ENCODE results near the gene KNDC1.
"Not testable (repeated sequence)": the region's sequence is repeated elsewhere in the genome, so short reads cannot be mapped to it uniquely, and the experiment has no call there.

KNDC1 gene

DNA sequence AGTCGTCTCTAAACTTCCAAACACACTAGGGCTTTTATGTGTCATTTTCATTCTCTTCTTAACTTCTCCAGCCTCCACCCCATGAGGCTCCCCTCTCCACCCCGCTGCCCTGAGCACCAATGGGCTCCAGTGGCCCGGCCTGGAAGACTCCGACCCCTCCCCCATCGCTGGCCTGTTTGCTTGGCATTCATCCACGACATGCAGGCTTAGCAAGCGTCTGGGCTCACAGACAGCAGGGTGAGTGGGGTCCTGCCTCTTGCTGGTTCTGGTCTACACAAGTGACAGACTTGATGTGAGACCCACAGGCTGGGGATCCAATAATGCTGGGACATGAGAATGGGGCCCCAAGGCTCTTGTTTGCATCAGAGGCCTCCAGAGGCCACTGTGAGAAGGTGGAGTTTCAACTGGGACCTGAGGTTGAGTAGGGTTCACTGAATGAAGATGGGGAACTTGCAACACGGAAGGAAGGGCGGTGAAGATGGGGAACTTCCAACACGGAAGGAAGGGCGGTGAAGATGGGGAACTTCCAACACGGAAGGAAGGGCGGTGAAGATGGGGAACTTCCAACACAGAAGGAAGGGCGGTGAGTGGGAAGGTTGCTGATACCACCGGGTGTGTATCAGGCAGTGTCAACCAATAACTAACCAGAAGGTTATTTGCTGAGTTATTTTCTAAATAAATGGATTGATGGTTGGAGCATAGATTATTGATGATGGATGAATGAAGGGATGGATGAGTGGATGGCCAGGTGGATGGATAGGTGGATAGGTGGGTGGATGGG lies 14.0 kb downstream of the KNDC1 start:
- no peak for TF ChIP-seq JUND (IDR thresholded peaks at IDR 0.05; ENCODE audit: low read depth)
- in situ Hi-C loops (cut with HindIII; ENCODE audit: low pct_unique_long_range_greater_than_20kb, low sequenced_read_pairs): no loop called here
- no peak for DNase-seq (ENCODE audit: low read depth in 1 of 2, low spot score in 1 of 2)

DNA sequence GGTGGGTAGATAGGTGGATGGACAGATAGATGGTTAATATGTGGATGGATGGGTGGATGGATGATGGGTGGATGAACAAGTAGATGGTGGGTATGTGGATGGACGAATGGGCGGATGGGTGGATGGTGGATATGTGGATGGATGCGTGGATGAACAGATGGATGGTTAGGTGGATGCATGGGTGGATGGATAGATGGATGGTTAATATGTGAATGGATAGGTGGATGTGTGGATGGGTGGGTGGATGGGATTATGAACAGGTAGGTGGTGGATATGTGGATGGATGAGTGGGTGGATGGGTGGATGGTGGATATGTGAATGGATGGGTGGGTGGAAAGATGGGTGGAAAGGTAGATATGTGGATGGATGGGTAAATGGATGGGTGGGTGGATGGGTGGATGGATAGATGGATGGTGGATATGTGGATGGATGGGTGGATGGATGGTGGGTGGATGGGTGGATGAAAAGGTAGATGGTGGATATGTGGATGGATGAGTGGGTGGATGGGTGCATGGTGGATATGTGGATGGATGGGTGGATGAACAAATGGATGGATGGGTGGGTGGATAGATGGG lies 14.8 kb downstream of the KNDC1 start:
- in situ Hi-C loops (cut with HindIII; ENCODE audit: low pct_unique_long_range_greater_than_20kb, low sequenced_read_pairs): no loop called here
- DNase-seq (ENCODE audit: low read depth in 1 of 2, low spot score in 1 of 2): no peak
- TF ChIP-seq JUND (IDR thresholded peaks at IDR 0.05; ENCODE audit: low read depth): no peak

DNA sequence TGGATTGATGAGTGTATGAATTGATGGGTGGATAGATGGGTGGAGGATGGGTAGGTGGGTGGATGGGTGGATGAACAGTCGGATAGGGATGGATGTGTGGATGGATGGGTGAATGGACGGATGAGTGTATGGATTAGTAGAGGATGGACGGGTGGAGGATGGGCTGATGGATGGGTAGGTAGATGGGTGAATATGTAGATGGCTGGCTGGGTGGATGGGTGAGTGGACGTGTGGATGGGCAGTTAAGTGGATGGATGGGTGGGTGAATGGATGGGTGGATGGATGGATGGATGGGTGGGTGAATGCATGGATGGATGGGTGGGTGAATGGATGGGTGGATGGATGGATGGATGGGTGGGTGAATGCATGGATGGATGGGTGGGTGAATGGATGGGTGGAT lies 15.6 kb downstream of the KNDC1 start:
- DNase-seq (ENCODE audit: low read depth in 1 of 2, low spot score in 1 of 2); in situ Hi-C loops (cut with HindIII; ENCODE audit: low pct_unique_long_range_greater_than_20kb, low sequenced_read_pairs): not testable (repeated sequence)

DNA sequence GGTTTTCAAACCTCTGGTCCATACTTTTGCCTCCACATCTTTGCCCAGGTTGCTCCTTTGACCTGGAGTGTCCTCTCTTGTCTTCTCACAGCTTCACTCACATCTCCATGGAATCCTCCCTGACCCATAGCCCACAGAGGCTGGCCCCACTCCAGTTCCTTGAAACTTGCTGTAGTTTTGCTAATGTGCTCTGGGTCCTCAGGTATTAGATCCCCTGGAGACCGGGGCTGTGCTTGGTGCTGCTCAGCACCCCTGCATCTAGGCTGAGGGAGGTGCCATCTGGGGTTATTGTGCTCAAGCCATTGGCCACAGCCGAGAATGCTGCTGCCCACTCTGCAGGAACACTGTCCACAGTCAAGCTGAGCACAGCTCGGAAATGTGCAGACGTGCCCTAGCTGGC lies 16.5 kb downstream of the KNDC1 start:
- DNase-seq (ENCODE audit: low read depth in 1 of 2, low spot score in 1 of 2): no peak
- TF ChIP-seq JUND (IDR thresholded peaks at IDR 0.05; ENCODE audit: low read depth): no peak
- in situ Hi-C loops (cut with HindIII; ENCODE audit: low pct_unique_long_range_greater_than_20kb, low sequenced_read_pairs): no loop called here

DNA sequence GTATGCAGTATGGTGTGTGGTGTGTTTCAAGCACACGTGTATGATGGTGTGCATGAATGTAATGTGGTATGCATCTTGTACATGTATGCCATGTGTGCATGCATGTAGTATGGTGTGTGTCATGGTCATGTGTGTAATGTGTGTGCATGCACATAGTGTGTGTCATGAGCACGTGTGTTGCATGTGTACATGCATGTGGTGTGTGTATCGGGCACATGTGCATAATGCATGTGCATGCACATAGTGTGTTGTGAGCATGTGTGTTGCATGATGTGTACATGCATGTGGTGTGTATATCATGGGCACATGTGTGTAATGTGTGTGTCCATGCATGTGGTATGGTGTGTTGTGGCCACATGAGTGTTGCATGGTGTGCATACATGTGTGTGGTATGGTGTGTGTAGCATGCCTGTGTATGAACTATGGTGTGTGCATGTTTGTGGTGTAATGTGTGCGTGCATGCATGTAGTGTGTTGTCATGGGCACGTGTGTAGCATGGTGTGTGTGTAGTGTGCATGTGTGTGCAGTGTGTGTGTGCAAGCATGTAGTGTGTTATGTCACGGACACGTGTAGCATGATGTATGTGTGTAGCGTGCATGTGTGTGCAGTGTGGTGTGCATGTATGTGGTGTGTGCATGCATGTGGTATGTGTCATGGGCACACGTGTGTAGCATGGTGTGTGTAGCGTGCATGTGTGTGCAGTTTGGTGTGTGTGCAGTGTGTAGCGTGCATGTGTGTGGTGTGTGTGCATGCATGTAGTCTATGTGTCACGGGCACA lies 17.6 kb downstream of the KNDC1 start:
- DNase-seq (ENCODE audit: low read depth in 1 of 2, low spot score in 1 of 2): no peak
- in situ Hi-C loops (cut with HindIII; ENCODE audit: low pct_unique_long_range_greater_than_20kb, low sequenced_read_pairs): no loop called here
- no peak for TF ChIP-seq JUND (IDR thresholded peaks at IDR 0.05; ENCODE audit: low read depth)

DNA sequence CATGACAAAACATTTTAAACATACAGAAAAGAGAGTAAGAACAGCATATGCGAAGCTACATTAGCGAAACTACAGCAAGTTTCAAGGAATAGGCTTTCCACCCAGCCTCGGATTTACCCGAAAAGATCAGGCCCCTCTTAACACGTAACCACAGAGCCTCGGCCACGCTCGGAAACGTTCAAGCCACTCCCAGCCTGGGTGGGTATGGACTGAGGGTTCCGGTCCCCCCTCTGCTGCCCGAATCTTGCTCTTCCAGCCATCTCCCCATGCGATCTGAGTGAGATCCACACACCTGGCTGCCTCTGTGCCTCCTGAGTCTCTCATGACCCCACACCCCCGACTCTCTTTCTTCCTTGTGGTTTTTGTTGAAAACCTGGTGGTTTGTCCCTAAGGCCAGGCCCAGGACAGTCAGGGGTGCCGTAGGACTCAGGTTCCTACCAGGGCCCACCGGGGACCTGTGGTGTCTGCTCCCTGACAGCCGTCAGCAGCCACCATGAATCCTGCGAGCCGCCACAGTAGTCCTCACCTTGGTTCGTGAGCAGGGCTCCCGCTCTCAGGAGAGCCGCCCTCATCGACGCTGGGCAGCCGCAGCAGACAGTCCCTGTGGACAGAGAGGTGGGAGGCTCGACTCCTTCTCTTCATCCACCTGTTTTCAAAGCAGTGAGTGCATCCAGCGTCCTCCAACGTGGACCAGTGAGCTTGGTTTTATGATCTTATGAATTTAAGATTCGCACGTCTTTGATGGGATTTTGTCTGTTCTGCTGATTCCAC lies 18.5 kb downstream of the KNDC1 start:
- in situ Hi-C loops (cut with HindIII; ENCODE audit: low pct_unique_long_range_greater_than_20kb, low sequenced_read_pairs): no loop called here
- TF ChIP-seq JUND (IDR thresholded peaks at IDR 0.05; ENCODE audit: low read depth): no peak
- DNase-seq (ENCODE audit: low read depth in 1 of 2, low spot score in 1 of 2): no peak

DNA sequence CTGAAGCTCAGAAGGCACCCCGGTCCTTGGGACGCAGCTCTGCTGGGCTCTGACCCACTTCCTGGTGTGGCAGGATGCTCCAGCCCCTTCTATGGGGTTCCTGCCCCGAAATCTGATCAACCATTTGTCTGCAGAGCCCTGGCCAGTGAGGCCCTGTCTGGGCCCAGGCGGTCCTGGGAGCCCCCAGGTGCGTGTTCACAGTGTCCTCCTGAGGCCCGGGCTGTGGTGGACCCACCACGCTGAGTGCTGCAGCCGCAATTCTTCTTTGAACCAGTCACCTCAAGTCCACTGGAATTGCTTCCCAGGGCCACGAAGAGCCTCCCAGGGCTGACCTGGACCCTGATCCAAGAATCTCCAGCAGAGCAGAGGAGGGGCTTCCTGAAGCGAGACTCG lies 19.1 kb downstream of the KNDC1 start:
- TF ChIP-seq JUND (IDR thresholded peaks at IDR 0.05; ENCODE audit: low read depth): no peak
- in situ Hi-C loops (cut with HindIII; ENCODE audit: low pct_unique_long_range_greater_than_20kb, low sequenced_read_pairs): no loop called here
- DNase-seq (ENCODE audit: low read depth in 1 of 2, low spot score in 1 of 2): no peak

DNA sequence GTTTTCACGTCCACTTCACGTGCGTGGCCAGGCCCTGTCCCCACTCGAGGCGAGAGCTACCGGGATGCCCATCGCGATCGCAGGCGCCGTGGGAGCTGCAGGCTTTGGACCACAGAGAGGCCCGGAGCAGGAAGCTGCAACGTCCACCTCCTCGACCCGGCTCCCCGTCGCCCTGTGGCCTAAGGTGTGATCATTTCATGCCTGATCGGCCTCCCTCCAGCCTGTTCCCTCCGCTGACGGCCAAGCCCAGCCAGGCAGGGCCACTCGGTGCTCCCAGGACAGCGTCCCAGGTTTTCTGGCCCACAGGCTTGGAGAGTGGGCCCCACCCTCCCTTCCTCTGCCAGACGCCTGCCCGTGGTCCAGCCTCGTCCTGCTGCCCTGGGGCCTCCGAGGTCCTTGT lies 19.6 kb downstream of the KNDC1 start:
- in situ Hi-C loops (cut with HindIII; ENCODE audit: low pct_unique_long_range_greater_than_20kb, low sequenced_read_pairs): no loop called here
- no peak for DNase-seq (ENCODE audit: low read depth in 1 of 2, low spot score in 1 of 2)
- no peak for TF ChIP-seq JUND (IDR thresholded peaks at IDR 0.05; ENCODE audit: low read depth)

DNA sequence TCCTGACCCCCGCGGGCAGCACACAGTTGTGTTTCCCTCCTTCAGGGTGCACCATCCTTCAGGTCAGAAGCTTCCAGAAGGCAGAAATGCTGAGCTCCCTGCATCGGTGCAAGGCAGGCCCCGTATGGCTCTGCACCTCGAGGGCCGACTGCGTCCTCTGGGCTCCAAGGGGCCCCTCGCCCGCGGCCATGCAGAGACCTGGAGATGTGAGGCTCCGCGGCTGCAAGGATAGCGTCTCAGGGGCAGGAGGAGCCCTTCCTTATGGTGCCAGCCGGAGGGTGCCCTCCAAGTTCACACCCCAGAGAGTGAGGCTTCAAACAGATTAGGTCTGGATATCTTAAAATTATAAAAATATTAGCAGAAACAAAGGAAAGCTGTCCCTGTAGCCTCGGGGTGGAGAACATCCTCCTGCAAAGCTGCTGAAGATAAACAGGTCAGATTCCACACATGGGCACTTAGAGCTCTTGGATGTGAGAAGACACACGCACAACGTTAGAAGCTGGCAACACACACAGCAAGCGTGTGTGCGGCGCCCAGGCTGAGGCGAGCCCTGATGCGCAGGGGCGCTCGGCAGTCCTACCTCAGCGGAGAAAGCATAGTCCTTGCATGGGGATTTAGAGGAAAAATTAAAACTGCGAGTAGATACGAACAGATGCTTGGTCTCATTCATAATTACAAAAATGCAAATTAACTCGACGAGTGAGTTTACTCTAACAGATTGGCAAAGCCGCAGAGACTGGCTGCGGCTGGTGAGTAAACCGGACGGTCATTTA lies 20.4 kb downstream of the KNDC1 start:
- no peak for TF ChIP-seq JUND (IDR thresholded peaks at IDR 0.05; ENCODE audit: low read depth)
- in situ Hi-C loops (cut with HindIII; ENCODE audit: low pct_unique_long_range_greater_than_20kb, low sequenced_read_pairs): no loop called here
- DNase-seq (ENCODE audit: low read depth in 1 of 2, low spot score in 1 of 2): no peak

DNA sequence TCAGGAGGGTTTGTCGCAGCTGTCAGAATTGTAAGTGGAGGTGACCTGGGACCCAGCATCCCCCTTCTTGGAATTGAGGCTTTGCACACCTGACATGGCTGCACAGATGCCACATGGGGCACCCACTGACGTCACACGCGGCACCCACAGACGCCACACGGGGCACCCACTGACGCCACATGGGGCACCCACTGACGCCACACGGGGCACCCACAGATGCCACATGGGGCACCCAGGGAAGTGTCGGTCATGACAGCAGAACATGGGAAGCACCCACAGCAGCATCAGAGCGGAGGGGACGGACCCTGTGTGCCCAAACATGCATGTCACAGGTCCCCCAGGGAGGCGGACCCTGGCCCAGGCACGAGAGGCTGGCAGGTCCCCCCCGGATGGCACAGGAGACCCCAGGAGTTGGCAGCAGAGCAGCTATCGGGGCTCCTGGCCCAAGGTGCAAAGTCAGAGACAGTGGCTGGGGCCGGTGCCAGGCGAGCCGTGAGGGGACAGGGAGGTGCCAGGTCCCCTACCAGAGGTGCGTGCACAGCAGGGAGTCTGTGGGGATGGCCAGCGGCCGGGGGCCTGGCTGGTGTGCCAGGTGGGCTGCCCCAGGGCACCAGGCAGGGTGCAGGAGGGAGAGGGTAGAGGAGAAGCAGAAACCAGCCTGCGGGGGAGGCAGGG lies 21.1 kb downstream of the KNDC1 start:
- no peak for DNase-seq (ENCODE audit: low read depth in 1 of 2, low spot score in 1 of 2)
- in situ Hi-C loops (cut with HindIII; ENCODE audit: low pct_unique_long_range_greater_than_20kb, low sequenced_read_pairs): no loop called here
- no peak for TF ChIP-seq JUND (IDR thresholded peaks at IDR 0.05; ENCODE audit: low read depth)

DNA sequence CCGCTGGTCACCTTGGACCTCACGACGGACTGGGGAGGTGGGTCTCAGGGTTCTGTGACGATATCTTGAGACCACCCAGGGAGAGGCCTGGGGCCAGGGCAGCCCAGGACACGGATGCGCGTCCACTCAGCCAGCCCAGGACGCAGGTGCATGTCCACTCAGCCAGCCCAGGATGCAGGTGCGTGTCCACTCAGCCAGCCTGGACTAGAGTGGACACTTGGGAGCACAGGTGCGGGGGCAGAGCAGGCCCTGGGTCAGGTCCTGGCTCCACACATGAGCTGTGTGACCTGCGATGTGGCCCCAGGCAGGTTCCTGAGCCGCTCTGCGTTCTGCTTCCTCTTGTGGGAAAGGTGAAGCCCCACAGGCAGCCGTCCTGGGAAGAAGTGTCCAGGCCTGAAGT lies 22.2 kb downstream of the KNDC1 start:
- DNase-seq (ENCODE audit: low read depth in 1 of 2, low spot score in 1 of 2): no peak
- in situ Hi-C loops (cut with HindIII; ENCODE audit: low pct_unique_long_range_greater_than_20kb, low sequenced_read_pairs): no loop called here
- no peak for TF ChIP-seq JUND (IDR thresholded peaks at IDR 0.05; ENCODE audit: low read depth)
